ENCODE data around the gene LCE2A. TPM values are rescaled to one million over a fixed set of nuclear protein-coding genes. Genes with fewer than 3 reads are reported as not detected.

Gene LCE2A
- total and polyA plus RNA-seq, 10 donors = not detected

- no peak within 1 kb of the TSS for H3K27ac ChIP-seq
- H3K36me3 ChIP-seq = no peaks in the 10 kb centered on the region
- peaks cover 0 to 8% (median 0%) of the 10 kb centered on the region in 8 donors for H3K9me3 ChIP-seq
- TF ChIP-seq POLR2AphosphoS5 (IDR thresholded peaks at IDR 0.05) (no peak), POLR2A (IDR thresholded peaks at IDR 0.05) (no peak), CTCF (IDR thresholded peaks at IDR 0.05 in 8 of 11, conservative IDR thresholded peaks at IDR 0.05 in 3 of 11) (no peak)
- no peak within 1 kb of the TSS for H3K4me3 ChIP-seq
- DNase-seq = no peak
- peaks cover 0 to 28% (median 0%) of the 10 kb centered on the region in 7 donors for H3K27me3 ChIP-seq (replicated peaks in 1 of 7)
- no peaks in the 10 kb centered on the region for H3K4me1 ChIP-seq
- WGBS, 5 donors = 72 to 82% (median 73%) methylated on average over 2 of the region's 2 CpGs
- intact Hi-C loops (cut with DNase I; ENCODE audit: low total_unique reads) = no loop called here
These were observed 9.7 kb downstream of the LCE2A start, which contains the start of gene LCE4A for GRCh38 chr1:152707860-152708259. Gene LCE4A, plus strand, starts transcription at chr1:152708160. Its CDS starts 916 bp downstream, at chr1:152709076.

GRCh38 chr1:152718238-152718637, 20.1 kb downstream of the LCE2A start:
- Histone ChIP-seq H3K4me1 (no peaks in the 10 kb centered on the region), H3K4me3 (no peak overlapping the region), H3K27ac (no peak overlapping the region), H3K27me3 (replicated peaks in 1 of 7) (peaks cover 0 to 8% (median 0%) of the 10 kb centered on the region in 7 donors), H3K36me3 (no peaks in the 10 kb centered on the region), H3K9me3 (peaks cover 0 to 15% (median 6%) of the 10 kb centered on the region in 8 donors)
- TF ChIP-seq POLR2AphosphoS5 (IDR thresholded peaks at IDR 0.05) (no peak), CTCF (IDR thresholded peaks at IDR 0.05 in 8 of 11, conservative IDR thresholded peaks at IDR 0.05 in 3 of 11) (no peak), POLR2A (IDR thresholded peaks at IDR 0.05) (no peak)
- intact Hi-C loops (cut with DNase I; ENCODE audit: low total_unique reads) = no loop called here
- no peak for DNase-seq

GRCh38 chr1:152725261-152725660, 27.1 kb downstream of the LCE2A start:
- DNase-seq = no peak
- intact Hi-C loops (cut with DNase I; ENCODE audit: low total_unique reads) = no loop called here

GRCh38 chr1:152728986-152729385, 30.8 kb downstream of the LCE2A start:
- H3K27me3 ChIP-seq (replicated peaks in 1 of 7) = peaks cover 0 to 30% (median 0%) of the 10 kb centered on the region in 7 donors
- 77 to 92% (median 83%) methylated on average over 1 of the region's 1 CpG for WGBS, 5 donors
- intact Hi-C loops (cut with DNase I; ENCODE audit: low total_unique reads) = no loop called here
- TF ChIP-seq POLR2AphosphoS5 (IDR thresholded peaks at IDR 0.05) = no peak
- no peak for DNase-seq
- H3K4me1 ChIP-seq = no peaks in the 10 kb centered on the region
- H3K4me3 ChIP-seq = no peak overlapping the region
- no peak overlapping the region for H3K27ac ChIP-seq
- H3K9me3 ChIP-seq = no peaks in the 10 kb centered on the region
- no peaks in the 10 kb centered on the region for H3K36me3 ChIP-seq

More at GRCh38 chr1:152725261-152725660, 27.1 kb downstream of the LCE2A start:
- H3K36me3 ChIP-seq = no peaks in the 10 kb centered on the region
- H3K27me3 ChIP-seq (replicated peaks in 1 of 7) = peaks cover 0 to 18% (median 0%) of the 10 kb centered on the region in 7 donors
- H3K27ac ChIP-seq = no peak overlapping the region
- H3K4me1 ChIP-seq = no peaks in the 10 kb centered on the region
- no peaks in the 10 kb centered on the region for H3K9me3 ChIP-seq
- no peak overlapping the region for H3K4me3 ChIP-seq
- TF ChIP-seq POLR2A (IDR thresholded peaks at IDR 0.05) = no peak
- no peak for TF ChIP-seq CTCF (IDR thresholded peaks at IDR 0.05 in 8 of 11, conservative IDR thresholded peaks at IDR 0.05 in 3 of 11)
- TF ChIP-seq POLR2AphosphoS5 (IDR thresholded peaks at IDR 0.05) = no peak

GRCh38 chr1:152735648-152736047, 37.5 kb downstream of the LCE2A start:
- TF ChIP-seq CTCF (IDR thresholded peaks at IDR 0.05 in 8 of 11, conservative IDR thresholded peaks at IDR 0.05 in 3 of 11) (no peak), POLR2A (IDR thresholded peaks at IDR 0.05) (no peak), POLR2AphosphoS5 (IDR thresholded peaks at IDR 0.05) (no peak)

More at GRCh38 chr1:152735648-152736047, 37.5 kb downstream of the LCE2A start:
- intact Hi-C loops (cut with DNase I; ENCODE audit: low total_unique reads) = no loop called here
- WGBS, 5 donors = 16 to 42% (median 28%) methylated on average over 1 of the region's 1 CpG
- no peak for DNase-seq
- Histone ChIP-seq H3K4me1 (no peaks in the 10 kb centered on the region), H3K9me3 (no peaks in the 10 kb centered on the region), H3K27ac (no peak overlapping the region), H3K4me3 (no peak overlapping the region), H3K36me3 (no peaks in the 10 kb centered on the region), H3K27me3 (replicated peaks in 1 of 7) (peaks cover 0 to 29% (median 0%) of the 10 kb centered on the region in 7 donors)
